ENCODE results near the gene LYSMD4.

- TF ChIP-seq, protein P1, sequence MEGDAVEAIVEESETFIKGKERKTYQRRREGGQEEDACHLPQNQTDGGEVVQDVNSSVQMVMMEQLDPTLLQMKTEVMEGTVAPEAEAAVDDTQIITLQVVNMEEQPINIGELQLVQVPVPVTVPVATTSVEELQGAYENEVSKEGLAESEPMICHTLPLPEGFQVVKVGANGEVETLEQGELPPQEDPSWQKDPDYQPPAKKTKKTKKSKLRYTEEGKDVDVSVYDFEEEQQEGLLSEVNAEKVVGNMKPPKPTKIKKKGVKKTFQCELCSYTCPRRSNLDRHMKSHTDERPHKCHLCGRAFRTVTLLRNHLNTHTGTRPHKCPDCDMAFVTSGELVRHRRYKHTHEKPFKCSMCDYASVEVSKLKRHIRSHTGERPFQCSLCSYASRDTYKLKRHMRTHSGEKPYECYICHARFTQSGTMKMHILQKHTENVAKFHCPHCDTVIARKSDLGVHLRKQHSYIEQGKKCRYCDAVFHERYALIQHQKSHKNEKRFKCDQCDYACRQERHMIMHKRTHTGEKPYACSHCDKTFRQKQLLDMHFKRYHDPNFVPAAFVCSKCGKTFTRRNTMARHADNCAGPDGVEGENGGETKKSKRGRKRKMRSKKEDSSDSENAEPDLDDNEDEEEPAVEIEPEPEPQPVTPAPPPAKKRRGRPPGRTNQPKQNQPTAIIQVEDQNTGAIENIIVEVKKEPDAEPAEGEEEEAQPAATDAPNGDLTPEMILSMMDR (optimal IDR thresholded peaks at IDR 0.05 in 1 of 3, IDR thresholded peaks at IDR 0.05 in 1 of 3, conservative IDR thresholded peaks at IDR 0.05 in 1 of 3; ENCODE audit: extremely low read depth in 1 of 3, insufficient read depth in 2 of 3, low read length in 3 of 3) = no peak
- no peak for TF ChIP-seq EZH2 (IDR thresholded peaks at IDR 0.05; ENCODE audit: low read length)
Measured at GRCh38 chr15:99733268-99734039, at the start of gene LYSMD4.

All from keratinocyte (primary cell).